RPMI7951 (cell line): ENCODE data around the gene ERP44. TPM values are rescaled to one million over a fixed set of nuclear protein-coding genes. Genes with fewer than 3 reads are reported as not detected.
"Not testable (repeated sequence)": the region's sequence is repeated elsewhere in the genome, so short reads cannot be mapped to it uniquely, and the experiment has no call there.

Source experiments
- DNase-seq: peaks from one replicate; pipeline ENCODE4 v3.0.0-alpha.2; 2012; ENCODE audit warnings: low read depth
- total RNA-seq: library from RNA; depleted of rRNA; stranded (reverse); fragments of >200 nt; shearing (Covaris generic); gene quantifications from 2 replicates; pipeline ENCODE4 v1.2.3, GENCODE V29; 2014

ERP44 gene
- total RNA-seq, 1 experiment from 2014 or later, result 32.7 TPM

- DNase-seq, result no peak
Observed at GRCh38 chr9:100100146-100100667, 1.4 kb upstream of the ERP44 start.

- peak; percentile 45 for DNase-seq
Observed at GRCh38 chr9:100099722-100100042, 882 bp upstream of the ERP44 start.

- DNase-seq, result peak; percentile 66
Observed at GRCh38 chr9:100098046-100098886, 534 bp downstream of the ERP44 start.

- no peak for DNase-seq
Observed at GRCh38 chr9:100096378-100096916, 2.4 kb downstream of the ERP44 start.

GRCh38 chr9:100094411-100094810, 4.4 kb downstream of the ERP44 start:
- not testable (repeated sequence) for DNase-seq

- no peak for DNase-seq
Observed at GRCh38 chr9:100092066-100092465, 6.7 kb downstream of the ERP44 start.

GRCh38 chr9:100091650-100092049, 7.2 kb downstream of the ERP44 start:
- DNase-seq, result no peak

- DNase-seq, result no peak
Observed at GRCh38 chr9:100090880-100091279, 7.9 kb downstream of the ERP44 start.

- no peak for DNase-seq
Observed at GRCh38 chr9:100088202-100088601, 10.6 kb downstream of the ERP44 start.

- peak; percentile 62 for DNase-seq
Observed at GRCh38 chr9:100087218-100087617, 11.6 kb downstream of the ERP44 start.

GRCh38 chr9:100086097-100086635, 12.6 kb downstream of the ERP44 start:
- DNase-seq, result no peak

- no peak for DNase-seq
Observed at GRCh38 chr9:100084734-100085133, 14.1 kb downstream of the ERP44 start.

GRCh38 chr9:100084128-100084453, 14.7 kb downstream of the ERP44 start:
- DNase-seq, result no peak

GRCh38 chr9:100083448-100084127, 15.2 kb downstream of the ERP44 start:
- DNase-seq, result no peak

GRCh38 chr9:100082782-100083181, 16.0 kb downstream of the ERP44 start:
- no peak for DNase-seq

GRCh38 chr9:100076256-100076655, 22.5 kb downstream of the ERP44 start:
- not testable (repeated sequence) for DNase-seq

- no peak for DNase-seq
Observed at GRCh38 chr9:100074989-100075388, 23.8 kb downstream of the ERP44 start.

- peak; percentile 29 for DNase-seq
Observed at GRCh38 chr9:100074093-100074492, 24.7 kb downstream of the ERP44 start.

GRCh38 chr9:100072805-100073204, 26.0 kb downstream of the ERP44 start:
- no peak for DNase-seq

- DNase-seq, result no peak
Observed at GRCh38 chr9:100071271-100071670, 27.5 kb downstream of the ERP44 start.

GRCh38 chr9:100070104-100071041, 28.4 kb downstream of the ERP44 start:
- DNase-seq, result no peak
